Kidney (tissue), 14 donors: ENCODE measurements around the gene TLK1. TPM values are rescaled to one million over a fixed set of nuclear protein-coding genes. Genes with fewer than 3 reads are reported as not detected.

Experiments used
- DNase-seq, 5 donors: peaks; one replicate each; pipeline ENCODE4 v3.0.0-alpha.2; 2013 to 2020
- FAIRE-seq: peaks from 2 replicates; lab custom pipeline; 2012; peaks lifted over from hg19 to GRCh38; lab: Jason Lieb, UNC
- H3K27ac ChIP-seq, 2 donors: one replicate each; pipeline ENCODE4 v1.7.0; 2013; ENCODE audit warnings: low read depth in 2 of 2, low read length in 2 of 2, inconsistent platforms in 1 of 2
- H3K27me3 ChIP-seq: one replicate; pipeline ENCODE4 v1.7.1; 2013; ENCODE audit warnings: low read length, inconsistent platforms; ENCODE audit not compliant: control insufficient read depth, insufficient read depth
- H3K36me3 ChIP-seq, 3 donors: one replicate each; pipeline versions ENCODE4 v1.7.0 to v1.7.1; 2013; ENCODE audit warnings: low read length in 3 of 3, control low read depth in 1 of 3, inconsistent platforms in 1 of 3; ENCODE audit not compliant: insufficient read depth in 3 of 3, control insufficient read depth in 2 of 3
- H3K4me1 ChIP-seq, 3 donors: one replicate each; pipeline versions ENCODE4 v1.7.0 to v1.7.1; 2013; ENCODE audit warnings: low read length in 3 of 3, inconsistent platforms in 1 of 3, low read depth in 1 of 3; ENCODE audit not compliant: control insufficient read depth in 2 of 3, insufficient read depth in 2 of 3
- H3K4me3 ChIP-seq, 3 donors: one replicate each; pipeline versions ENCODE4 v1.7.0 to v1.8.1; 2013; ENCODE audit warnings: low read length in 3 of 3, control low read depth in 1 of 3, inconsistent platforms in 1 of 3
- H3K9ac ChIP-seq, 3 donors: one replicate each; pipeline versions ENCODE4 v1.7.0 to v1.7.1; 2013; ENCODE audit warnings: low read length in 3 of 3, control low read depth in 1 of 3, inconsistent platforms in 1 of 3
- H3K9me3 ChIP-seq, 3 donors: one replicate each; pipeline versions ENCODE4 v1.7.0 to v1.7.1; 2013; ENCODE audit warnings: low read length in 3 of 3, control low read depth in 1 of 3, inconsistent platforms in 1 of 3; ENCODE audit not compliant: control insufficient read depth in 2 of 3, insufficient read depth in 1 of 3
- CTCF ChIP-seq: IDR thresholded peaks from 3 replicates; pipeline ENCODE4 v1.5.1; 2012; ENCODE audit warnings: mild to moderate bottlenecking, moderate library complexity, borderline replicate concordance; ENCODE audit not compliant: insufficient read depth; ENCODE audit errors: extremely low read depth
- intact Hi-C: fragments of 100-400 bp; cut with DNase I; formaldehyde crosslinking; loops from one replicate; pipeline ENCODE4 v1.11.1; 2022
- polyA plus RNA-seq: library from polyadenylated mRNA; stranded (reverse); fragments of 350-450 nt; fragmentation: Illumina TruSeq; extraction: RNeasy Lipid Tissue Mini Kit (QIAGEN cat#74804); gene quantifications from one replicate; pipeline ENCODE4 v1.2.3, GENCODE V29; 2014; ENCODE audit warnings: low read depth, low replicate concordance; ENCODE audit not compliant: insufficient read depth
- total RNA-seq: library from RNA; stranded (reverse); fragmentation: NEBNext Ultra II Directional; extraction: Animal tissue kit (Norgen Biotek cat#: 25700); gene quantifications from one replicate; pipeline ENCODE4 v1.2.1, GENCODE V29; 2021
- donor health status: control.
- donor health status: control.
- donor health status: control.
- donor health status: control.
- donor health status: control.
- donor health status: DM: yes; HTN: yes; CAD: no.
- donor health status: Normal renal cell carcinoma (clear cell type).

Gene TLK1
- total and polyA plus RNA-seq, 2 donors from 2014 or later, result 12.3 to 80.3 TPM

- Histone ChIP-seq H3K9ac (no peak overlapping the region), H3K36me3 (peaks cover 0 to 17% (median 7%) of the 10 kb centered on the region in 3 donors), H3K4me1 (no peaks in the 10 kb centered on the region), H3K4me3 (no peak overlapping the region), H3K27me3 (no peaks in the 10 kb centered on the region), H3K27ac (no peak overlapping the region), H3K9me3 (no peaks in the 10 kb centered on the region)
- FAIRE-seq, result no peak
- intact Hi-C loops, result no loop called here
- TF ChIP-seq CTCF, result no peak
- no peak for DNase-seq
Observed at GRCh38 chr2:171044416-171044815, 116.3 kb downstream of the TLK1 start.

- H3K9me3 ChIP-seq, result no peaks in the 10 kb centered on the region
- no peaks in the 10 kb centered on the region for H3K4me1 ChIP-seq
- intact Hi-C loops, result no loop called here
- H3K36me3 ChIP-seq, result peaks cover 0 to 10% (median 7%) of the 10 kb centered on the region in 3 donors
- TF ChIP-seq CTCF, result no peak
- H3K4me3 ChIP-seq, result no peak overlapping the region
- no peak overlapping the region for H3K9ac ChIP-seq
- no peaks in the 10 kb centered on the region for H3K27me3 ChIP-seq
- FAIRE-seq, result no peak
- no peak for DNase-seq
- no peak overlapping the region for H3K27ac ChIP-seq
Observed at GRCh38 chr2:171042253-171042969, 118.3 kb downstream of the TLK1 start.

GRCh38 chr2:171036532-171036931 is 124.2 kb downstream of the TLK1 start:
- no peak for DNase-seq
- no peak overlapping the region for H3K9ac ChIP-seq
- H3K4me3 ChIP-seq, result no peak overlapping the region
- H3K9me3 ChIP-seq, result no peaks in the 10 kb centered on the region
- no peaks in the 10 kb centered on the region for H3K4me1 ChIP-seq
- H3K27me3 ChIP-seq, result no peaks in the 10 kb centered on the region
- peaks cover 0 to 6% (median 3%) of the 10 kb centered on the region in 3 donors for H3K36me3 ChIP-seq
- TF ChIP-seq CTCF, result no peak
- H3K27ac ChIP-seq, result no peak overlapping the region
- intact Hi-C loops, result no loop called here
- FAIRE-seq, result no peak
